Activated CD4-positive, alpha-beta T cell treated with anti-CD3 and anti-CD28 coated beads for 36 hours (primary cell): ENCODE measurements around the gene MAML3. TPM values are rescaled to one million over a fixed set of nuclear protein-coding genes. Genes with fewer than 3 reads are reported as not detected.

Experiments
- ATAC-seq: fragments of 200-7000 bp; cut with Tn5 transposase; one replicate; pipeline ENCODE4 v1.10.0; 2021; ENCODE audit warnings: mild to moderate bottlenecking, moderate library complexity
- CTCF ChIA-PET: fragments of 350-600 bp; sonication (Branson Sonifier 250); formaldehyde crosslinking; loops from one replicate; lab custom pipeline; 2021; ENCODE audit warnings: antibody characterized with exemption; lab: Charles Lee
- POLR2A ChIA-PET: fragments of 350-600 bp; sonication (Branson Sonifier 250); formaldehyde crosslinking; loops from one replicate; lab custom pipeline; 2021; ENCODE audit warnings: antibody characterized with exemption, inconsistent platforms; lab: Charles Lee
- DNase-seq: peaks from one replicate; pipeline ENCODE4 v3.0.0-alpha.2; 2020
- H3K27ac Mint-ChIP-seq: one replicate; pipeline ENCODE4 v1.8.0; 2021; ENCODE audit warnings: mixed read lengths
- H3K27me3 Mint-ChIP-seq: one replicate; pipeline ENCODE4 v1.8.0; 2021; ENCODE audit warnings: mixed read lengths
- H3K36me3 Mint-ChIP-seq: one replicate; pipeline ENCODE4 v1.8.0; 2021; ENCODE audit warnings: low read depth, mixed read lengths
- H3K4me1 Mint-ChIP-seq: one replicate; pipeline ENCODE4 v1.8.0; 2021; ENCODE audit warnings: mixed read lengths
- H3K4me3 Mint-ChIP-seq: one replicate; pipeline ENCODE4 v1.8.0; 2021; ENCODE audit warnings: mild to moderate bottlenecking, moderate library complexity, mixed read lengths
- H3K9me3 Mint-ChIP-seq: one replicate; pipeline ENCODE4 v1.8.0; 2021; ENCODE audit warnings: low read depth, mixed read lengths
- intact Hi-C, 2 experiments: fragments of 100-400 bp; cut with DNase I in 1 of 2; cut with micrococcal nuclease in 1 of 2; formaldehyde crosslinking; loops; one replicate each; pipeline versions ENCODE4 v1.14.2 to v1.15.1; 2022 to 2024; cut with DNase I, micrococcal nuclease
- total RNA-seq, 2 experiments: library from RNA; stranded (reverse); gene quantifications; one replicate each; pipeline ENCODE4 v1.2.3, GENCODE V29; 2021

The MAML3 gene
- total RNA-seq, 2 experiments from 2014 or later = 1.6 to 1.9 TPM

- CTCF ChIA-PET = interaction anchor here (0.6 to 1.4 kb wide), 14 partner anchors 10 to 625 kb away, joined by 3 to 8 read pairs (median 3); no protein-coding TSS in a partner anchor
- ATAC-seq (no peak), DNase-seq (no peak)
- Mint-ChIP-seq H3K27me3 (peaks cover 33% of the 10 kb centered on the region), H3K4me1 (peaks cover 13% of the 10 kb centered on the region), H3K4me3 (peak overlapping the region; percentile 65), H3K9me3 (no peaks in the 10 kb centered on the region), H3K36me3 (no peaks in the 10 kb centered on the region), H3K27ac (no peak overlapping the region)
- POLR2A ChIA-PET = no interaction called here
- intact Hi-C loops = loop anchor here (1.0 to 5.0 kb wide), 6 partner anchors 78 to 626 kb away; no protein-coding TSS in a partner anchor
Observed at GRCh38 chr4:139734201-139734874, 419.6 kb downstream of the MAML3 start.

GRCh38 chr4:139732991-139733570 lies 420.9 kb downstream of the MAML3 start:
- H3K27ac Mint-ChIP-seq = no peak overlapping the region

GRCh38 chr4:139728840-139729239 lies 425.1 kb downstream of the MAML3 start:
- Mint-ChIP-seq H3K27ac (no peak overlapping the region), H3K27me3 (peaks cover 6% of the 10 kb centered on the region), H3K4me1 (no peaks in the 10 kb centered on the region), H3K9me3 (no peaks in the 10 kb centered on the region), H3K4me3 (no peak overlapping the region), H3K36me3 (peaks cover 1% of the 10 kb centered on the region)
- ATAC-seq = no peak
- intact Hi-C loops = no loop called here
- DNase-seq = no peak
- ChIA-PET POLR2A (no interaction called here), CTCF (interaction anchor here (1.2 kb wide), 1 partner anchor 234 kb away, joined by 4 read pairs; no protein-coding TSS in a partner anchor)

More at GRCh38 chr4:139732991-139733570, 420.9 kb downstream of the MAML3 start:
- ATAC-seq (no peak), DNase-seq (no peak)
- Mint-ChIP-seq H3K27me3 (peaks cover 33% of the 10 kb centered on the region), H3K36me3 (no peaks in the 10 kb centered on the region), H3K4me1 (peaks cover 13% of the 10 kb centered on the region), H3K4me3 (no peak overlapping the region), H3K9me3 (no peaks in the 10 kb centered on the region)
- intact Hi-C loops = loop anchor here in 1 of 2 experiments (5.0 kb wide), 1 partner anchor 131 kb away; no protein-coding TSS in a partner anchor
- ChIA-PET CTCF (interaction anchor here (0.6 to 1.7 kb wide), 6 partner anchors 12 to 627 kb away, joined by 3 to 6 read pairs (median 4); no protein-coding TSS in a partner anchor), POLR2A (no interaction called here)

- H3K36me3 Mint-ChIP-seq = peaks cover 1% of the 10 kb centered on the region
- CTCF ChIA-PET = interaction anchor here (0.6 to 1.2 kb wide), 2 partner anchors 95 to 235 kb away, joined by 3 to 4 read pairs; no protein-coding TSS in a partner anchor
Observed at GRCh38 chr4:139728146-139728545, 425.8 kb downstream of the MAML3 start.

GRCh38 chr4:139726615-139727014 lies 427.4 kb downstream of the MAML3 start:
- Mint-ChIP-seq H3K4me3 (no peak overlapping the region), H3K36me3 (peaks cover 1% of the 10 kb centered on the region), H3K27me3 (no peaks in the 10 kb centered on the region), H3K9me3 (no peaks in the 10 kb centered on the region), H3K27ac (no peak overlapping the region), H3K4me1 (no peaks in the 10 kb centered on the region)
- intact Hi-C loops = no loop called here
- CTCF ChIA-PET = interaction anchor here (0.8 kb wide), 1 partner anchor 636 kb away, joined by 3 read pairs; no protein-coding TSS in a partner anchor
- POLR2A ChIA-PET = no interaction called here
- DNase-seq = no peak
- ATAC-seq = no peak

More at GRCh38 chr4:139728146-139728545, 425.8 kb downstream of the MAML3 start:
- H3K27ac Mint-ChIP-seq = no peak overlapping the region
- intact Hi-C loops = no loop called here
- no peaks in the 10 kb centered on the region for H3K9me3 Mint-ChIP-seq
- no peak overlapping the region for H3K4me3 Mint-ChIP-seq
- peaks cover 2% of the 10 kb centered on the region for H3K27me3 Mint-ChIP-seq
- H3K4me1 Mint-ChIP-seq = no peaks in the 10 kb centered on the region
- DNase-seq (no peak), ATAC-seq (no peak)
- POLR2A ChIA-PET = no interaction called here

GRCh38 chr4:139725236-139725635 lies 428.7 kb downstream of the MAML3 start:
- no peaks in the 10 kb centered on the region for H3K27me3 Mint-ChIP-seq
- H3K9me3 Mint-ChIP-seq = no peaks in the 10 kb centered on the region
- H3K27ac Mint-ChIP-seq = no peak overlapping the region
- ChIA-PET CTCF (interaction anchor here (1.2 kb wide), 2 partner anchors 11 to 14 kb away, joined by 4 to 6 read pairs; no protein-coding TSS in a partner anchor), POLR2A (no interaction called here)
- no peak overlapping the region for H3K4me3 Mint-ChIP-seq
- ATAC-seq (no peak), DNase-seq (no peak)
- intact Hi-C loops = no loop called here
- peaks cover 1% of the 10 kb centered on the region for H3K36me3 Mint-ChIP-seq
- H3K4me1 Mint-ChIP-seq = no peaks in the 10 kb centered on the region

- no peaks in the 10 kb centered on the region for H3K4me1 Mint-ChIP-seq
- no peak overlapping the region for H3K27ac Mint-ChIP-seq
- no peak overlapping the region for H3K4me3 Mint-ChIP-seq
- no peak for ATAC-seq
- intact Hi-C loops = no loop called here
- ChIA-PET CTCF (interaction anchor here (1.2 kb wide), 1 partner anchor 11 kb away, joined by 4 read pairs; no protein-coding TSS in a partner anchor), POLR2A (no interaction called here)
- H3K36me3 Mint-ChIP-seq = peaks cover 1% of the 10 kb centered on the region
- no peak for DNase-seq
- no peaks in the 10 kb centered on the region for H3K27me3 Mint-ChIP-seq
- no peaks in the 10 kb centered on the region for H3K9me3 Mint-ChIP-seq
Observed at GRCh38 chr4:139721789-139722188, 432.2 kb downstream of the MAML3 start.

- intact Hi-C loops = no loop called here
- Mint-ChIP-seq H3K9me3 (no peaks in the 10 kb centered on the region), H3K27me3 (no peaks in the 10 kb centered on the region), H3K27ac (no peak overlapping the region), H3K4me3 (no peak overlapping the region), H3K36me3 (peaks cover 1% of the 10 kb centered on the region), H3K4me1 (no peaks in the 10 kb centered on the region)
- CTCF ChIA-PET = interaction anchor here (1.2 kb wide), 1 partner anchor 12 kb away, joined by 4 read pairs; no protein-coding TSS in a partner anchor
- DNase-seq = no peak
- POLR2A ChIA-PET = no interaction called here
- ATAC-seq = no peak
Observed at GRCh38 chr4:139720806-139721205, 433.2 kb downstream of the MAML3 start.

GRCh38 chr4:139719381-139720101 lies 434.4 kb downstream of the MAML3 start:
- ATAC-seq (no peak), DNase-seq (no peak)
- H3K27ac Mint-ChIP-seq = no peak overlapping the region
- H3K27me3 Mint-ChIP-seq = no peaks in the 10 kb centered on the region
- H3K4me1 Mint-ChIP-seq = no peaks in the 10 kb centered on the region
- no peaks in the 10 kb centered on the region for H3K9me3 Mint-ChIP-seq
- POLR2A ChIA-PET = interaction anchor here (0.7 kb wide), 1 partner anchor 1015 kb away, joined by 3 read pairs; no protein-coding TSS in a partner anchor
- CTCF ChIA-PET = interaction anchor here (1.2 kb wide), 1 partner anchor 103 kb away, joined by 4 read pairs; no protein-coding TSS in a partner anchor
- H3K36me3 Mint-ChIP-seq = peaks cover 1% of the 10 kb centered on the region
- no peak overlapping the region for H3K4me3 Mint-ChIP-seq
- intact Hi-C loops = no loop called here

GRCh38 chr4:139718833-139719232 lies 435.2 kb downstream of the MAML3 start:
- intact Hi-C loops = no loop called here
- POLR2A ChIA-PET = no interaction called here
- Mint-ChIP-seq H3K36me3 (no peaks in the 10 kb centered on the region), H3K4me1 (no peaks in the 10 kb centered on the region), H3K27me3 (no peaks in the 10 kb centered on the region), H3K4me3 (no peak overlapping the region), H3K27ac (no peak overlapping the region), H3K9me3 (no peaks in the 10 kb centered on the region)
- DNase-seq = no peak
- no peak for ATAC-seq
- CTCF ChIA-PET = interaction anchor here (1.2 kb wide), 1 partner anchor 102 kb away, joined by 4 read pairs; no protein-coding TSS in a partner anchor

- Mint-ChIP-seq H3K4me1 (no peaks in the 10 kb centered on the region), H3K27ac (no peak overlapping the region), H3K36me3 (no peaks in the 10 kb centered on the region), H3K4me3 (no peak overlapping the region), H3K9me3 (no peaks in the 10 kb centered on the region), H3K27me3 (no peaks in the 10 kb centered on the region)
- intact Hi-C loops = no loop called here
- POLR2A ChIA-PET = no interaction called here
- ATAC-seq (no peak), DNase-seq (no peak)
- CTCF ChIA-PET = no interaction called here
Observed at GRCh38 chr4:139718358-139718757, 435.6 kb downstream of the MAML3 start.
